ENCODE data around the gene EHMT1.

The EHMT1 gene

GRCh38 chr9:137663584-137663983 lies 44.8 kb downstream of the EHMT1 start:
- DNase-seq (ENCODE audit: low spot score): no peak
- no peak for ATAC-seq (ENCODE audit: low read depth)
- H3K4me3 ChIP-seq (ENCODE audit: severe bottlenecking): no peak overlapping the region
- H3K4me1 ChIP-seq (ENCODE audit: insufficient read depth, poor library complexity, severe bottlenecking): no peaks in the 10 kb centered on the region
- H3K9me3 ChIP-seq (ENCODE audit: severe bottlenecking): no peaks in the 10 kb centered on the region
- no peak for TF ChIP-seq CTCF (IDR thresholded peaks at IDR 0.05; ENCODE audit: poor library complexity, severe bottlenecking)
- no peak overlapping the region for H3K27ac ChIP-seq (ENCODE audit: poor library complexity, severe bottlenecking)
- no peaks in the 10 kb centered on the region for H3K27me3 ChIP-seq (ENCODE audit: insufficient read depth, poor library complexity, severe bottlenecking)
- no peaks in the 10 kb centered on the region for H3K36me3 ChIP-seq (ENCODE audit: low read depth)

- no peak for TF ChIP-seq CTCF (IDR thresholded peaks at IDR 0.05; ENCODE audit: poor library complexity, severe bottlenecking)
- Histone ChIP-seq H3K27me3 (ENCODE audit: insufficient read depth, poor library complexity, severe bottlenecking) (no peaks in the 10 kb centered on the region), H3K4me3 (ENCODE audit: severe bottlenecking) (no peak overlapping the region), H3K27ac (ENCODE audit: poor library complexity, severe bottlenecking) (no peak overlapping the region), H3K9me3 (ENCODE audit: severe bottlenecking) (no peaks in the 10 kb centered on the region), H3K4me1 (ENCODE audit: insufficient read depth, poor library complexity, severe bottlenecking) (no peaks in the 10 kb centered on the region), H3K36me3 (ENCODE audit: low read depth) (no peaks in the 10 kb centered on the region)
- DNase-seq (ENCODE audit: low spot score) (no peak), ATAC-seq (ENCODE audit: low read depth) (no peak)
Observed at GRCh38 chr9:137664676-137665075, 45.9 kb downstream of the EHMT1 start.

- no peaks in the 10 kb centered on the region for H3K4me1 ChIP-seq (ENCODE audit: insufficient read depth, poor library complexity, severe bottlenecking)
- H3K36me3 ChIP-seq (ENCODE audit: low read depth): no peaks in the 10 kb centered on the region
- no peaks in the 10 kb centered on the region for H3K9me3 ChIP-seq (ENCODE audit: severe bottlenecking)
- no peak for TF ChIP-seq CTCF (IDR thresholded peaks at IDR 0.05; ENCODE audit: poor library complexity, severe bottlenecking)
- DNase-seq (ENCODE audit: low spot score) (no peak), ATAC-seq (ENCODE audit: low read depth) (no peak)
- no peak overlapping the region for H3K27ac ChIP-seq (ENCODE audit: poor library complexity, severe bottlenecking)
- no peaks in the 10 kb centered on the region for H3K27me3 ChIP-seq (ENCODE audit: insufficient read depth, poor library complexity, severe bottlenecking)
- no peak overlapping the region for H3K4me3 ChIP-seq (ENCODE audit: severe bottlenecking)
Observed at GRCh38 chr9:137665226-137665625, 46.4 kb downstream of the EHMT1 start.

GRCh38 chr9:137665697-137666512 lies 47.1 kb downstream of the EHMT1 start:
- no peak overlapping the region for H3K4me3 ChIP-seq (ENCODE audit: severe bottlenecking)
- no peaks in the 10 kb centered on the region for H3K4me1 ChIP-seq (ENCODE audit: insufficient read depth, poor library complexity, severe bottlenecking)
- H3K36me3 ChIP-seq (ENCODE audit: low read depth): no peaks in the 10 kb centered on the region
- H3K27me3 ChIP-seq (ENCODE audit: insufficient read depth, poor library complexity, severe bottlenecking): no peaks in the 10 kb centered on the region
- H3K9me3 ChIP-seq (ENCODE audit: severe bottlenecking): no peaks in the 10 kb centered on the region
- ATAC-seq (ENCODE audit: low read depth) (no peak), DNase-seq (ENCODE audit: low spot score) (no peak)
- H3K27ac ChIP-seq (ENCODE audit: poor library complexity, severe bottlenecking): no peak overlapping the region
- no peak for TF ChIP-seq CTCF (IDR thresholded peaks at IDR 0.05; ENCODE audit: poor library complexity, severe bottlenecking)

- Histone ChIP-seq H3K4me1 (ENCODE audit: insufficient read depth, poor library complexity, severe bottlenecking) (no peaks in the 10 kb centered on the region), H3K27me3 (ENCODE audit: insufficient read depth, poor library complexity, severe bottlenecking) (no peaks in the 10 kb centered on the region), H3K36me3 (ENCODE audit: low read depth) (no peaks in the 10 kb centered on the region), H3K4me3 (ENCODE audit: severe bottlenecking) (no peak overlapping the region), H3K9me3 (ENCODE audit: severe bottlenecking) (no peaks in the 10 kb centered on the region), H3K27ac (ENCODE audit: poor library complexity, severe bottlenecking) (no peak overlapping the region)
- no peak for DNase-seq (ENCODE audit: low spot score)
- no peak for TF ChIP-seq CTCF (IDR thresholded peaks at IDR 0.05; ENCODE audit: poor library complexity, severe bottlenecking)
- ATAC-seq (ENCODE audit: low read depth): no peak
Observed at GRCh38 chr9:137666513-137666822, 47.7 kb downstream of the EHMT1 start.

Data from RWPE2 (cell line).